Activated CD4-positive, alpha-beta T cell treated with anti-CD3 and anti-CD28 coated beads, Interleukin-2, amount 50 U/mL, for 1 hour (primary cell): Measurements from ENCODE around the gene CFAP77.

Experiments used
- DNase-seq: peaks from one replicate; pipeline ENCODE4 v3.0.0-alpha.2; 2020

Gene CFAP77

DNA sequence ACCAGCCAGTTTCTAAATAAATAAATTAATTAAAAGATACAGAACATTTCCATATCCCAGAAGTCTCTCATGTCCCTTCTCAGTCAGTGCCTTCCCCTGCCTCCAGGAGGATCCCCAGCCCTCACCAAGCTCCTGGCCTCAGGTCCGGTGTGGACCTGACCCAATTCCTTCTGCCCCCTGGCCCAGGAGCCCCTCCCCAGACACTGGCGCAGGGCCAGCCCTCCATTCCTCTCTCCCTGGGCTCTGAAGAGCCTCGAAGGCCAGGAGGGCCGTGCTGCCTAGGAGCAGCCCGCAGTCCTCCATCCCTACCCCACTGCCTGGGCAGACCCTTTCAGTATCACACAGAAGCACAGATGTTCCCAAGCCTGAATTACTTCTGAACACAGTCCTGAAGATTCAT is 110.6 kb downstream of the CFAP77 start:
- DNase-seq, result no peak

DNA sequence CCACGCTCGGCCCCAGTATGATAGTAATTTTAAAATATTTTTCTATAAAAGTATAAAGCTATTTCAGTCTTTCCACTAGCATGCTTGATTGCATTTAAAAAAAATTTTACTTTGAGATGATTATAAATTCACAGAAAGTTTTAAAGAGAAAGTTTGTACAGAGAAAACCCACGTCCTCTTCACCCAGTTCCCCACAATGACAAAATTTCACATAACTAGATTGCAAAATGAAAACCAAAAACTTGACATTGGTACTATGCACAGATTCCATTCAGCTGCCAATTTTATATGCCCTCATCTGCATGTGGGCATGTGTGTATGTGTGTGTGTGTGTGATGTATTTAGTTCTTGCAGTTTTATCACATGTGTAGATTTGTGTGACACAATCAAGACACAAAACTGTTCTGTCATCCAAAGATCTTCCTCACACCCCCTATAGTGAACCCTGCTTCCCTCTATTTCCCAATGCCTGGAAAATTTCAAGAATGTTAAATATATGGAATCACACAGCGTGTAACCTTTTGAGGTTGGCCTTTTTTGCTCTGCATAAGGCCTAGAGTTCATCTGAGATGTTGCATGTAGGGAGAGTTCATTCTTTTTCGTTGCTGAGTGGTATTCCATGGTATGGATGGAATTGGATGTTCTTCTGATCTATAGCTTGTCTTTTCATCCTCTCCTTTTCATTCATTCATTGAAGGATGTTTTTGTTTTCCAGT is 115.5 kb downstream of the CFAP77 start:
- DNase-seq, result no peak

DNA sequence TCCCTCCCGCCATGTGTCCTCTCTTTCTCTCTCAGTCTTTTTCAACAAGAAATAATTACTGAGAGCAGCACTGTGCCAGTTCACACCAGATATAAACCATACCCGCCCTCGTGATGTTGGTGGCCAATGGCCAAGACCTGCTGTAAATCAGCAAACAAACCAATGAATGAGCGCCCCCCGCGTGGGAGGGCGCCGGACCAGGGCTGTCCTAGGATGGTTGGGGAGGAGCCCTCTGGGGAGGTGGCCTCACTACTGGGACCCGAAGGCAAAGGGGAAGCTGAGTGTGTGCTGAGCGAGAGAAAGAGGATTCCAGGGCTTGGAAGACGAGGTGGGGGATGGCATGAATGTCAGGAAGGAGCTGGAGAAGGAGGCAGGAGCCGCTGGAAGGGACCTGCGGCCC is 121.2 kb downstream of the CFAP77 start:
- no peak for DNase-seq

DNA sequence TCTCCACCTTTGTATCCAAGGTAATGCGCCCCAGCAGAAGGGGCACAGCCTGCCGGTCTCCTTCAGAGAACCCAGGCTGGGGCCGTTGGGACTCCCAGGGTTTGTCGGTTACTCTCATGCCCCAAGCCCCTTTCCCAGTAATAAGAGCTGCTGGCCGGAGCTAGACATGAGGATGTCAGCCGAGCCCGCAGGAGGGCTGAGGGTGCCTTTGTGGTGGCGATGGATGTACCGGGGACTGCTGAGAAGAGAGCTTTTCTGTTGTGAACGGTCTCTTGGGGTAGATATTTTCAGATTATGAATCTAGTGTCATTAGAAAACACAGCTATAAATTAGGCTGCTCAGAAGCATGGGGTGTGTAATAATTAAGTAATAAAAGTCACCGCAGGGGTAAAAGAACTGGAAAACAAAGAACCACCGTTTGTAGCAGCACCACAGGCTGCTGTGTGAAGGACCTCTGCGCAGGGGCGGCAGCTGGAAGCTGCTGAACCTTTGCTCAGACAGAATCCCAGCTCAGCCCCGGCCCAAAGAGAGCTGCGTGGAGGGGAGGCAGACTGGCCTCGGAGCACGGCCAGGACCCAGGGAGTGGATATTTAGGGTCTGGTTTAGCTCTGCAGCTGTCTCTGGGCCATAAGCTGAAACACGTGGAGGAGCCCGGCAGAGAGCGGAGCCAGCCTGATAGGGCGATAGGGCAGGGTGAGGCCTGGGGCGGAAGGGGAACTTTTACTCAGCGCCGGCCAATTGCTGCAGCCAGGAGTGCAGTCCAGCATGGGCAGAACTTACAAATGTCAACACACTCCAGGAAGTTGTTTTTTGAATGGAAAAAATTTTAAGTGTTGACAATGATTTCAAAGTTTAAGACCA is 121.9 kb downstream of the CFAP77 start:
- no peak for DNase-seq

DNA sequence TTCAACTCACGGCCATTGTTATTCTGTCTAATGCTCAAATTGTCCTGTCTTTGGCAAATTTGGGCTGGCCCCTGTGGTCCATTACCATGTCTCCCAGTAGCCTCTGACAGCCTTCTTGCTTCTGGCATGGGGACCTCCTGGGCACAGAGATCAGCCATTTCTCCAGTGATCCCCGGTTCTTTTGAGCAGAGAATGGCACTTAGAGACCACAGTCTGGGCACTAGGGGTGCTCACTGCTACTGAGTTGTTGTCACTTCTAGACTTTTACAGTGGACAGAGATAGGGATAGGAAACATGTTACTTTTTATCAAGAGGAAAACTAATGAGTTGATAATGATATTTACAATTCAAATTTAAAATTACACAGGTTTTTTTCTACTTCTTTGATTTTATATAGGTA is 124.8 kb downstream of the CFAP77 start:
- DNase-seq, result no peak

DNA sequence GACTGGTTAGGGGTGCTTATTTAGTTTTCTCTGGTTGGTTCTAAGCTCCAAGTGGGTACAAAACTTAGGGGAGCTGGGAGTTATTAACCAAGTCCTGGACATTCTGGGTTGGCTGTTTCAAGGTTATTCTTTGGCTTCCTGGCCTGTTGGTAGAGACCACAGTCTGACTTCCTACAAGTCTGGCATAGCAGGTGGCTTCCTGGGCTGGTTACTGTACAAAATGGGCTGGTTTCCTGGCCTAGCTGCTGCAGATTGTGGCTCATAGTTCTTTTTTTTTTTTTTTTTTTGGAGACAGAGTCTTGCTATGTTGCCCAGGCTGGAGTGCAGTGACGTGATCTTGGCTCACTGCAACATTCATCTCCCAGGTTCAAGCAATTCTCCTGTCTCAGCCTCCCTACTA is 126.1 kb downstream of the CFAP77 start:
- DNase-seq, result no peak

DNA sequence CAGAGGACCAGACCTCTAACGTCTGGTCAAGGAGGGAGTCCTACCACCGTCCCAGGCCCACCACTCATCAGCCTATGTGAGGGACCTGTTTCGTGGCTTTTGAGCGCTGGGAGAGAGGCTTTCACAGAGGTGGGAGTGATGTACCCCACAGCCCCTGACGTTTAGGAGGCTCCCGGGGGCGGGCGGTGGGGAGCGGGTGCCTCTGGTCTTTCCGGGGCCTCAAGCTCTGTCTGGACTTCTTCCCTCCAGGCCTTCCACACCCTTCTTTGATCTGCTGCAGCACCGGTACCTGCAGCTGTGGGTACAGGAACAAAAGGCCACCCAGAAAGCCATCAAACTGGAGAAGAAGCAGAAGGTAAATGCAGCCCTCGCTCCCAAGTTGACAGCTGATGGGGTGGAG is 127.3 kb downstream of the CFAP77 start:
- no peak for DNase-seq

DNA sequence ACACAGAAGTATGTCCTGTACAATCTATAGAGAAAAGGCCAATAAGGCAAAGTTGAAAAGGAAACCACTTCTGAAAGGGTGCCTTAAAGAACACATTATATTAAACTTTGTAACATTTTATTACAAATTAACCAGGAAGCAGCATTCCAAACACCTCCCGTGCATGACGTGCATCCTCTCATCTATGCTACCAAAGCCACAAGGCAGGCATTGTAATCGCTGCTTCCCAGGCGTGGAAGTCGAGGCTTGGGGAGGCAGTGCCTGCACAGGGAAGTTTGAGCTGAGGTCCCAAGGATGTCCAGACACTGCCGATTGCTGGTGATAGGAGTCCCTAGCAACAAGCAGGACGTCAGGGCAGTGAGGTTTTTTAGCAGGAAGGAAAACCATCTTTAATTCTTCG is 128.1 kb downstream of the CFAP77 start:
- DNase-seq, result no peak

DNA sequence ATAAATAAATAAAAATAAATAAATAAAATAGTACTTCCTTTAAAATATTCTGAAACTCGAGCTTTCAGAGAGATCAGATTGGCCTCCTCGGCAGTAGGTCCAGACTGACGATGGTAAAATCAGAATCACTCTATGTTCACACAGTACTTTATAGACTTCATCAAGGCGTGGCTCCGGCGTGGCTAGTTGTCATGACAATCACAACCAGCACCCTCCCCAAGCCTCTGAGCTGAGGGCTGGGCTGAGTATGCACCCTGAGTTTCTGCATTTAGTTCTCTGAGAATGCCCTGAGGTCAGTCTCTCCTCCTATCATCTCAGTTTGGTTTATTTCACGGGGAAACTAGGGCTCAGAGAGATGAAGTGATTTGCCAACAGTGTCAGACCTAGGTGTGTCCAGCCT is 129.1 kb downstream of the CFAP77 start:
- DNase-seq, result no peak

DNA sequence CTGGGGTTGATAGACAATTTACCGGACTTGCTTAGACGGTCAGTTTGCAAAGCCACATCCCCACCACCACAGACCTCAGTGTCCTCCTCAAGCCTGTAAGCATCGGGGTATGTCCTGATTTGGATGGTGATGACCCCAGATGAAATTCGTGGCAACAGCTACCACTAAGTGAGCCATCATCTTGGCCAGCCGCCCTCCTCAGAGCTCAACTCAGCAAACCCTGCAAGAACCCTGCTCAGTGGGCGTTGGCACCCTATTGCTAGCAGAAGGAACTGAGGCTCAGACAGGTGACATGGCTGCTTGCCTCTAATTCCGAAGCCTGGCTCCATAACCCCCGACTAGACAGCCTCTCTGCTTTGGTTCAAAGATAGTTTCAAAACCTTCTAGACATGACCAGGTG is 131.0 kb downstream of the CFAP77 start:
- DNase-seq, result no peak

DNA sequence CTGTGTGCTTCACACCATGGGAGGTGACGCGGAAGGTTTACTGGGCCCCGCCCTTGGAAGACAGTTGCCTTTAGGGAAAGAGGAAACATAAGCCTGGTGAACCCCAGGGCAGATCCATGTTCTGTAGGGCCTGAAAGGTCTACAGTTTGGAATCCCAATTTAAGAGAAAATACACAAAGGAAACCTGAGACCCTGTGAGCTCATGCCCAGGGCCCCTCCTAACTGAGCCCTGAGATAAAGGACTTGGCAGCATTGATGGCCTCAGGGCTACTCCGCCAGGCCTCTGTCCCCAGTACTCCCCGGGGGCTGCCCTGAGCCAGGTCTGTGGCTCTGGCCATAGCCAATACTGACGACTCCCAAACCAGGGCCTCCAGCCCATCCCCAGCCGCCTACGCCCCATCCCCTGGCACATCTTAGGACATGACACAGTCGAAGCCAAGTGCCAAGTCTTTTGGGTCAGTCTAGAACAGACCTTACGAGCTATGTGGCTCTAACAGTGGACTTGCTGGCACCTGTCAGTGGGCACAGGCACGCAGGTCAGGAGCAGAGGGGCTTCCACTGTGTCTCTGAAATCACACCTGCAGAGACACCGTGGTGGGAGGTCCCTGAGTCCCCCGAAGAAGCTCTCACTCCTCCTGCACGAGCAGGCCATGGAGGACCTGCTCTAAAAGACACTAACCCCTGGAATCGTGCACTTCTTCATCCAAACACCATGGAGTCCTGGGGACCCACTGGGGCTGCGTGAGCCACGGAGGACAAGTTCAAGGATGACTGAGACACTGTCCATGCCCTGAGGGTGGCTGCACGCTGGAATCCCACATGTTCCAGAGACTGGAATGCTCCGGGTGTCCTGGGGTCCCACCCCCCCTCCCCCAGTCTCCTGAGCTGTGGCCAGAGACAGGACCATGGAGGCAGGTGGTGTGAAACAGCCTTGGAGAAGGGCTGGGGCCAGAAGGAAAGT is 132.1 kb downstream of the CFAP77 start:
- DNase-seq, result no peak

DNA sequence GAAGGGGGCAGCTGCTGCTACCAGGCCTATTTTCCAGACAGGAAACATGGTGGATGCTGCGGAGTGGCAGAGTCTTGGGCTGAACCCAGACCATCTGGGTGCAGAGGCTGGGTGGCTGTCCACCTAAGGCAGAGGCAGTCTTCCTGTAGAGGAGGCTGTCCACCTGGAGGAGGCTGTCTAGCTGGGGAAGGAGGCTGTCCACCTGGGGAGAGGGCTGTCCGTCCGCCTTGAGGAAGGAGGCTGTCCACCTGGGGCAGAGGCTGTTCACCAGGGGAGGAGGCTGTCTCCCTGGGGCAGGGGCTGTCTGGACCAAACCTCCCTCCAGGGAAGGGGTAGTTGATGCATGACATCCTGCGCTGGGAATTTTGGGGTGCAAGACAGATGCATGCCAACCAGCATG is 133.2 kb downstream of the CFAP77 start:
- no peak for DNase-seq

DNA sequence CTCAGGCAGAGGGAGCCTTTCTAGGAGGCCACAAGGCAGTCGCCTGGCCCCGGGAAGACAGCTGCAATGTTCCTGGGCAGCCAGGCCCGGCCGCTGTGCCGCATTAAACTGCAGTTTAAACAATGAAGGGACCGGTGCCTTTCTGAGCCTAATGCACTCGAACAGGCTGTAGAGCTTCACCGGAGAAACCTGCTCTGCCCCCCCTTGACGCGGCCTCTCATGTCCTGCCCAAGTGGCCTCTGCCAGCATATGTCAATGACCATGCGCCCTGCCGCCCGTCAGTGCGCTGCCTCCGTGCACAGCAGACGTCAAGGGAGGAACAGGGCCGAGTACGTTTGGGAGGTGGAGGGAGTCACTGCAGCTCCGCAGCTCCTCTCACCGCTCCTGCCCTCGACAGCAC is 133.9 kb downstream of the CFAP77 start:
- DNase-seq, result no peak

DNA sequence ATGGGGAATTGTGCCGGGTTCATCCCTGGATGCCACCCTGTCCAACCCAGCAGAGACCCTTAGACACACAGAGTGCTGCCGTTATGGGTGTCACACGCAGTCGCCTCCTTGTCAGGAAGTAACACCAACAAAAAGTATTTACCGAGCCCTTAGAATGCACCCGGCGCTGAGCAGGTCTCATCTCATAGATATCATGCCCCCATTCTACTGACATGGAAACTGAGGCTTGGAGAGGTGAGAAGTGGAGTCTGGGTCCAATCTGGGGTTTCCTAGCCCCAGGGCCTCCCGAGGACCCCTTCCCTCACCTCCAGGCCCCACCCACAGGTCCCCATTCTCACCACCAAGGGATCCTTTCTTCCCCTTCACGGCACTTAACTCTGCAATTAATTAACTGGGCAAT is 135.6 kb downstream of the CFAP77 start:
- DNase-seq, result no peak

DNA sequence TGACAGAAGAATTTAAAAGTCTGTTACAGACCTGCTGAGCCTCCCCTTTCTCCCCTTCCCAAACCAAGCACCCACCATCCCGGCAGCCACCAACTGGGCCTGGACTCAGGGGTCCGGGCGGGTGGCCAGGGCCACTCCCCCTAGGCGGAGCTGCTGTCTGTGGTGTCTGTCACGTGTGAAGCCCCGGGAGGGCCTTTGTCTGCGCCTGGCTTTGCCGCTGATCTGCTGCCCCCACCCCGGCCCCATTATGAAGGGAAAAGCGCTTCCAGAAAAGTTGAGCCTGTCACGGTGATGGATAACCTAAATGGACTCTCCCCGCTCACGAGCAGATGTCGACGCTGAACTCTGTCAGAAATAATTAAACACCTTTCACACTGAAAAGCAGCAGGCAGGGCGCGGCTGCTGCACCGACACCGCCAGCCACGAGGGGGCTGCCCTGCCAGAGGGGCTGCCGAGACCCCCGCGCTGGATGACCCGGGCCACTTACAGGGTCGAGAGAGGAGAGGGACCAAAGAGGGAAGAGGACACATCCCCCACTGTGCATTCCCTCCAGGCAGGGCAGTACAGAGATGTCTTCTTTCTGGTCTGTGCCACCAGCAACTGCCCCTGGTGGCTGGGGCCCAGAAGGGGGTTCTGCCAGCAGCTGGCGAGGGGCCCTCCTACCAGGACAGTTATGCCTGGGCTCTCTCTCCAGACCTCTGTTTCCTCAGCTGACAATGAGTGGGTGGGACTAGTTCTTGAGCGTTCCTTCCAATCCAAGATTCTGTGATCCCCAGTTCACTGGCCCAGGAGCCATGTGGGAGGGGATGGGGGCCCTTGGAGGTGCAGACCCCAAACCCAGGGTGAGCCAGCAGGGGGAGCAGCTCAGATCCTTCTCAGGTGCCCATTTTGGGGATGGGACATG is 136.4 kb downstream of the CFAP77 start:
- no peak for DNase-seq

DNA sequence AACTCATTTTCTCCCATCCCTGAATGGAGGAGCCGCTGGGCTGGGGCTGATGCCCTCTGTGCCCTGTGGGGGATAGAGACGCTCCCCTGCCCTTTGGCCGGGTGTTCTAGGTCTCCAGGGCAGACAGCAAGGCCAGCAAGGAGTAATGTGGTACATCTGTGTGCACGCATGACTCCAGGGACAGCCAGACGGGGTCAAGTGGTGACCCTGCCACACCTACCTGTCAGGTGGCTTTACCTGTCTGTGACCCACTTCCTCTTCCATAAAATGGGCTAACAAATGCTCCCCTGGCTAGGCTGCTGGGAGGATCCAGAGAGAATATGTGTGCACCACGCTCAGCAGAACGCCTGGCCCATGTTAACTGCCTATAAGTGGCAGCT is 137.0 kb downstream of the CFAP77 start:
- no peak for DNase-seq

DNA sequence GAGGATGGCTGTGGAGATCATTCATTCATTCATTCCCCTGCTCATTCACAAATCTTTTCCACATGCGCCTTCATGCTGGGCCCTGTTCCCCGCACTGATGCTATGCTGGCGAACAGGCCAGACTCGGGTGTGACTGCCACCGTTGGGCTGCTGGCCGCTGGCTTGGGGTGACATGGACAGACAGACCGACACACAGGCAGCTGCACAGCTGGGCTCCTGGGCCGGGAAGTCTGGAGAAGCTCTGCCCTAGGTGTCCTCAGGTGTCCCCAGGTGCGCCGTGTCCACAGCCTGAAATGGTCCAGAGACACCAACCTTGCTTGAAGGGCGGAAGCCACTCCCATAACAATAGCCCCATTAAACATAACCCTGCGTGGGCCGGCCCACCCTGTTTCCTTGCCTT is 137.4 kb downstream of the CFAP77 start:
- no peak for DNase-seq

DNA sequence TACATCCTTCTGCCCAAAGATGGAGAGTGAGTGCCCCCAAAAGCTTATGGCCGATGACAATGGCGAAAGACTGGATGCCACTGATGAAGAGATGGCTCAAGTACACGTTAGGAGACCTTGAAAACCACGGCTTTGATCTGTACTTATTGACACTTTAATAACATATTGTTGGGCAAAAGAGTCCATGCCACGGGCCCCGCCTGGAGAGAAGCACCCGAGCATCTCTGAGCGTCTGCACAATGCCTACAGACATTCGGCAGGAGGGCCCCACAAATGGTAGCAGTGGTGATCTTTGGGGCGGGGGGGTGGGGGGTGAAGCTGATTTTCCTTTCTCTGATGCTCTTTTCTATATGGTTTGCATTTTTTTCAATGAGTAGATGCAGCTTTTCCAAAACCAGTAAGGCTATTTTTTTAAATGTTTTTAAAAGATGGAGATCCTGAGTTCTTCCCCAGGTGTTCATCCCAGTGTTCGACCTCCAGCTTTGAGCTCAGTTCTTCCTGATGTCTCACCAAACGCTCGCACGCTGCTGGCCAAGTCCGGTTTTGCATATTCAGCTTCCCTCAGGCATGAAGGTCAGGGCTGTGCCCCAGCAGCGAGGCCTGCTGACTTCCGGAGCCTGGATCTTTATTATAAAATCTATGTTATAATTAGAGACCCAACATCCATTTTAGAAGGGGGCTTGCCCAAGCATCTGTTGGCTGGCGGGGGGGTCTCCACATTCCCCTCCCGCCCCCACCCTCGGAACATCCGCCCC is 138.1 kb downstream of the CFAP77 start:
- no peak for DNase-seq

DNA sequence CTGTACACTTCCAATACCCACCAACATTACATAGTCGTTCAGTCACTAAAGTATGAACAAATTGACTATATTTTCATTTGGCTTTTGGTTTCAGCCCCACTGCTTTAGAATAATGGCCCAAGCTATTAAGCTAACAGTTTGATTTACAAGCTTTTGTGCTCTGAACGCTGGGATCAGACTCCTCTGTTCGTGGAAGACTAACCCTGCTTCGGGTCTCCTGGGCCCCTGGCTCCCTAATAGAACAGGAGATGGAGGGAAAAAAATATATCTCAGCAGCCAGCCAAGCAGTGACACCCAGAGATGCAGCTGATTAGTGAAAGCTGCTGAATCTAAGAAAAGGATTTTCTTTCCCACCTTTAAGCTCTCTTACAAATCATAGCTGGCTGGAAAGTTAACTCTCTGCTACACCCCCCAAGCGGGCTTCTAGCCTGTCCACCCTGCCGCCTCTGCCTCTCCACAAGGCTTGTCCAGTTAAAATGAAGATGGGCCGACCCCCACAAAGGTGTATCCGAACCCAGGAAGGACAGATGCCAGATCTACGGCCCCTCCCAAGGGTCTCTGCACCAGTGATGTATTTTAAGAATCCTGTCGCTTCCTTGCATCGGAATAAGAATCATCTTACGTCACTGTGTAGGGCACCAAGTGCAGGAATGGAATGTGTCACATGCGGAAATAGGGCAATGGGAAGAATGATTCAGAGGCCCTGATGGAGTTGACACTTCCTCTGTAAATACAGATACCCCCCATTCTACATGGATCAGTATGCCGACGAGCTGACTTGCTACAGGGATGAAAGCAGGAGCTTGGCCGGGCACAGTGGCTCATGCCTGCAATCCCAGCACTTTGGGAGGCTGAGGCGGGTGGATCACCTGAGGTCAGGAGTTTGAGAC is 139.0 kb downstream of the CFAP77 start:
- DNase-seq, result no peak

DNA sequence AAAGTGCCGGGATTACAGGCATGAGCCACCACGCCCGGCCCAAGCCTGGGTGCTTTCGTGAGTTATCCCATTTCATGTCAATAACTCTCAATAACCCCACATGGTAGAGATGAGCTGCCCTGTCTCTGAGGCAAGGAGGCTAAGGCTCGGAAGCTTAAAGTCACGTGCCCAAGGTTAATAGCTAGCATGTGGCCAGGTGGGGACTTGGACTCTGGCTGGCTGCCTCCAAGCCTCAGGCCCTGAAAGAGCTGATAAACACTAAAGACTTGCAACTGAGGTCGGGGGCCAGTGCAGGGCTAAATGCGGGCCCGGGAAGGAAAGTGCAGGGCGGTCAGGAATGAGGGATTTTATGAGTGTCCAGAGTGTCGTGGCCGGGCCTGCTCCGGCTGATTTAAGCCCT is 141.5 kb downstream of the CFAP77 start:
- no peak for DNase-seq

DNA sequence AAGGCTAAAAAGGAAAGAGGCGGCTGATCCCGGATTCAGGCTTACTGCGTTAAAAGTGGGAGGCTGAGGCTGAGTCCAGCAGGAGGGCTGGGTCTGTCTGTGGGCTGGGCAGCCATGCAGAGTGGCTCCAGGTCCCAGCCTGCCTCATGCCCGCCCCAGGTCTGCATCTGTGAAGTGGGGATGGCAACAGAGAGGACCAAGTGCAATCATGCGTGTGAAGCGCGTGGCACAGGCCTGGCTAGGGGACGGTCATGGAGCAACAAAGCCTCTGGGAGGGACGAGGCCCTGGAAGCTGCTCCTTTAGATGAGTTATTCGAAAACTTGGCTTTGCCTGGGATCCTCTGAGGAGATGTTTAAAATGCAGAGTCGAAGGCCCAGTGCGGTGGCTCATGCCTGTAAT is 142.0 kb downstream of the CFAP77 start:
- no peak for DNase-seq
